ENCODE measurements around the gene RINT1. TPM values are rescaled to one million over a fixed set of nuclear protein-coding genes. Genes with fewer than 3 reads are reported as not detected.

Gene RINT1
- total and polyA plus RNA-seq, 2 of the 13 experiments (the other 11 are each of a cell fraction or from before 2014, with no cell fraction given), result 14.7 to 19.3 TPM

DNA sequence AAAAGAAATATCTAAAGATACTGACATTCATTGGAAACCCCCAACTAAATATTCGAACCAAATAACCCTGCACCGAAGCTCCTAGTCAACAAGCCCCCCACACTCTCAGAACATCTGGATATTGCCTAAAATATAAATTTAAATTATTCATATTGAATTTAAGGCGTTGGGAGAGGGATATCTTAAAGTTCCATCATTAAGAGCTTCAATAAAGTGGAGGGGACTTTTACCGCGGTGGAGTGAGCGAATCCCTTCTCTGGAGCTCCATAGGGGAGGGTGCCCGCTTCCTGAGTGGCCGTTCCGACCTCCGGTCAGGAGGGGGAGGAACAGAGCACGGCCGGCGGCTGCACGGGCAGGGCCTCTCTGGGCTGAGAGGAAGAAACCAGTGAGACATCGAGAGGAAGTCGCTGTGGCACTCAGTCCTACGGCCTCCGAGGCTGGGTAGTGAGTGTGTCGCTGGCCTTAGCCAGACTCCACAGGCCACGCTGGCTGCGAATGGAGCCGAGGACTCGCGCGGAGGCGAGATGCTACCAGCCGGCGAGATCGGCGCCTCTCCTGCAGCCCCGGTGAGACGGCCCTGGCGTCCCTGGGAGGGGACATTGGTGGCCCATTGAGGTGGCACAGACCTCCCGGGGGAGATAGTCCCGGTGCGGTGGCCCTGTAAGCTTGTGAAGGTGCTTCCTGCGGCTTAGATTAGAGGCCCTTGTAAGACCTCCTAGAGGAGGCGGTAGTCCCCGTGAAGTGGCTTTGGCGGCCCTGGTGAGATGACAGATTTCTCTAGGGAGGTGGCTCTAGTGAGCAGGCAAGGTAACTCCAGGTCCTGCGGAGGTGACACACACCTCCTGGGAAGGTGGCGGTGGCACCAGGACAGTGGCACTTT, at the start of gene RINT1 (continued):
- no peak; the same call in 1 of the 2 replicates for TF ChIP-seq ZNF546 (CRISPR knock-in tag; conservative IDR thresholded peaks at IDR 0.05)
- TF ChIP-seq U2AF1 (optimal IDR thresholded peaks at IDR 0.05; ENCODE audit: low read depth, low read length), result peak; percentile 88
- no peak for TF ChIP-seq ZNF484 (CRISPR knock-in tag; IDR thresholded peaks at IDR 0.05; ENCODE audit: borderline replicate concordance, low read depth)
- no peak for TF ChIP-seq ISX (CRISPR knock-in tag; conservative IDR thresholded peaks at IDR 0.05)
- TF ChIP-seq AHR (CRISPR knock-in tag; IDR thresholded peaks at IDR 0.05), result peak; percentile 58; the same call in 1 of the 2 replicates
- TF ChIP-seq ZNF562 (CRISPR knock-in tag; IDR thresholded peaks at IDR 0.05; ENCODE audit: borderline replicate concordance), result no peak
- TF ChIP-seq HOXD1 (CRISPR knock-in tag; IDR thresholded peaks at IDR 0.05), result no peak
- TF ChIP-seq, protein P1, sequence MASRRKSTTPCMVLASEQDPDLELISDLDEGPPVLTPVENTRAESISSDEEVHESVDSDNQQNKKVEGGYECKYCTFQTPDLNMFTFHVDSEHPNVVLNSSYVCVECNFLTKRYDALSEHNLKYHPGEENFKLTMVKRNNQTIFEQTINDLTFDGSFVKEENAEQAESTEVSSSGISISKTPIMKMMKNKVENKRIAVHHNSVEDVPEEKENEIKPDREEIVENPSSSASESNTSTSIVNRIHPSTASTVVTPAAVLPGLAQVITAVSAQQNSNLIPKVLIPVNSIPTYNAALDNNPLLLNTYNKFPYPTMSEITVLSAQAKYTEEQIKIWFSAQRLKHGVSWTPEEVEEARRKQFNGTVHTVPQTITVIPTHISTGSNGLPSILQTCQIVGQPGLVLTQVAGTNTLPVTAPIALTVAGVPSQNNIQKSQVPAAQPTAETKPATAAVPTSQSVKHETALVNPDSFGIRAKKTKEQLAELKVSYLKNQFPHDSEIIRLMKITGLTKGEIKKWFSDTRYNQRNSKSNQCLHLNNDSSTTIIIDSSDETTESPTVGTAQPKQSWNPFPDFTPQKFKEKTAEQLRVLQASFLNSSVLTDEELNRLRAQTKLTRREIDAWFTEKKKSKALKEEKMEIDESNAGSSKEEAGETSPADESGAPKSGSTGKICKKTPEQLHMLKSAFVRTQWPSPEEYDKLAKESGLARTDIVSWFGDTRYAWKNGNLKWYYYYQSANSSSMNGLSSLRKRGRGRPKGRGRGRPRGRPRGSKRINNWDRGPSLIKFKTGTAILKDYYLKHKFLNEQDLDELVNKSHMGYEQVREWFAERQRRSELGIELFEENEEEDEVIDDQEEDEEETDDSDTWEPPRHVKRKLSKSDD (CRISPR knock-in tag; IDR thresholded peaks at IDR 0.05; ENCODE audit: low read depth), result no peak
- TF ChIP-seq, protein P2, sequence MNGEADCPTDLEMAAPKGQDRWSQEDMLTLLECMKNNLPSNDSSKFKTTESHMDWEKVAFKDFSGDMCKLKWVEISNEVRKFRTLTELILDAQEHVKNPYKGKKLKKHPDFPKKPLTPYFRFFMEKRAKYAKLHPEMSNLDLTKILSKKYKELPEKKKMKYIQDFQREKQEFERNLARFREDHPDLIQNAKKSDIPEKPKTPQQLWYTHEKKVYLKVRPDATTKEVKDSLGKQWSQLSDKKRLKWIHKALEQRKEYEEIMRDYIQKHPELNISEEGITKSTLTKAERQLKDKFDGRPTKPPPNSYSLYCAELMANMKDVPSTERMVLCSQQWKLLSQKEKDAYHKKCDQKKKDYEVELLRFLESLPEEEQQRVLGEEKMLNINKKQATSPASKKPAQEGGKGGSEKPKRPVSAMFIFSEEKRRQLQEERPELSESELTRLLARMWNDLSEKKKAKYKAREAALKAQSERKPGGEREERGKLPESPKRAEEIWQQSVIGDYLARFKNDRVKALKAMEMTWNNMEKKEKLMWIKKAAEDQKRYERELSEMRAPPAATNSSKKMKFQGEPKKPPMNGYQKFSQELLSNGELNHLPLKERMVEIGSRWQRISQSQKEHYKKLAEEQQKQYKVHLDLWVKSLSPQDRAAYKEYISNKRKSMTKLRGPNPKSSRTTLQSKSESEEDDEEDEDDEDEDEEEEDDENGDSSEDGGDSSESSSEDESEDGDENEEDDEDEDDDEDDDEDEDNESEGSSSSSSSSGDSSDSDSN (CRISPR knock-in tag; IDR thresholded peaks at IDR 0.05), result peak; percentile 88
- TF ChIP-seq, protein P3, sequence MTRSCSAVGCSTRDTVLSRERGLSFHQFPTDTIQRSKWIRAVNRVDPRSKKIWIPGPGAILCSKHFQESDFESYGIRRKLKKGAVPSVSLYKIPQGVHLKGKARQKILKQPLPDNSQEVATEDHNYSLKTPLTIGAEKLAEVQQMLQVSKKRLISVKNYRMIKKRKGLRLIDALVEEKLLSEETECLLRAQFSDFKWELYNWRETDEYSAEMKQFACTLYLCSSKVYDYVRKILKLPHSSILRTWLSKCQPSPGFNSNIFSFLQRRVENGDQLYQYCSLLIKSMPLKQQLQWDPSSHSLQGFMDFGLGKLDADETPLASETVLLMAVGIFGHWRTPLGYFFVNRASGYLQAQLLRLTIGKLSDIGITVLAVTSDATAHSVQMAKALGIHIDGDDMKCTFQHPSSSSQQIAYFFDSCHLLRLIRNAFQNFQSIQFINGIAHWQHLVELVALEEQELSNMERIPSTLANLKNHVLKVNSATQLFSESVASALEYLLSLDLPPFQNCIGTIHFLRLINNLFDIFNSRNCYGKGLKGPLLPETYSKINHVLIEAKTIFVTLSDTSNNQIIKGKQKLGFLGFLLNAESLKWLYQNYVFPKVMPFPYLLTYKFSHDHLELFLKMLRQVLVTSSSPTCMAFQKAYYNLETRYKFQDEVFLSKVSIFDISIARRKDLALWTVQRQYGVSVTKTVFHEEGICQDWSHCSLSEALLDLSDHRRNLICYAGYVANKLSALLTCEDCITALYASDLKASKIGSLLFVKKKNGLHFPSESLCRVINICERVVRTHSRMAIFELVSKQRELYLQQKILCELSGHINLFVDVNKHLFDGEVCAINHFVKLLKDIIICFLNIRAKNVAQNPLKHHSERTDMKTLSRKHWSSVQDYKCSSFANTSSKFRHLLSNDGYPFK (CRISPR knock-in tag; IDR thresholded peaks at IDR 0.05; ENCODE audit: borderline replicate concordance), result peak; percentile 85; the same call in 1 of the 2 replicates
- TF ChIP-seq SIX4 (CRISPR knock-in tag; IDR thresholded peaks at IDR 0.05), result no peak
- TF ChIP-seq, protein P4, sequence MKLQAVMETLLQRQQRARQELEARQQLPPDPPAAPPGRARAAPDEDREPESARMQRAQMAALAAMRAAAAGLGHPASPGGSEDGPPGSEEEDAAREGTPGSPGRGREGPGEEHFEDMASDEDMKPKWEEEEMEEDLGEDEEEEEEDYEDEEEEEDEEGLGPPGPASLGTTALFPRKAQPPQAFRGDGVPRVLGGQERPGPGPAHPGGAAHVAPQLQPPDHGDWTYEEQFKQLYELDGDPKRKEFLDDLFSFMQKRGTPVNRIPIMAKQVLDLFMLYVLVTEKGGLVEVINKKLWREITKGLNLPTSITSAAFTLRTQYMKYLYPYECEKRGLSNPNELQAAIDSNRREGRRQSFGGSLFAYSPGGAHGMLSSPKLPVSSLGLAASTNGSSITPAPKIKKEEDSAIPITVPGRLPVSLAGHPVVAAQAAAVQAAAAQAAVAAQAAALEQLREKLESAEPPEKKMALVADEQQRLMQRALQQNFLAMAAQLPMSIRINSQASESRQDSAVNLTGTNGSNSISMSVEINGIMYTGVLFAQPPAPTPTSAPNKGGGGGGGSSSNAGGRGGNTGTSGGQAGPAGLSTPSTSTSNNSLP (IDR thresholded peaks at IDR 0.05; ENCODE audit: low read depth, low read length), result peak; percentile 54; the same call in 1 of the 2 replicates
- peak; percentile 61 for TF ChIP-seq FOSL2 (CRISPR knock-in tag; IDR thresholded peaks at IDR 0.05)
- TF ChIP-seq ZNF331 (CRISPR knock-in tag; IDR thresholded peaks at IDR 0.05), result peak; percentile 93
- TF ChIP-seq PCBP2 (optimal IDR thresholded peaks at IDR 0.05; ENCODE audit: low read depth, low read length, poor library complexity, severe bottlenecking), result no peak
- TF ChIP-seq, protein P5, sequence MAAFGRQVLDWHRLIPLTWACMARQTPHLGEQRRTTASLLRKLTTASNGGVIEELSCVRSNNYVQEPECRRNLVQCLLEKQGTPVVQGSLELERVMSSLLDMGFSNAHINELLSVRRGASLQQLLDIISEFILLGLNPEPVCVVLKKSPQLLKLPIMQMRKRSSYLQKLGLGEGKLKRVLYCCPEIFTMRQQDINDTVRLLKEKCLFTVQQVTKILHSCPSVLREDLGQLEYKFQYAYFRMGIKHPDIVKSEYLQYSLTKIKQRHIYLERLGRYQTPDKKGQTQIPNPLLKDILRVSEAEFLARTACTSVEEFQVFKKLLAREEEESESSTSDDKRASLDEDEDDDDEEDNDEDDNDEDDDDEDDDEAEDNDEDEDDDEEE (CRISPR knock-in tag; IDR thresholded peaks at IDR 0.05), result no peak
- TF ChIP-seq ZNF335 (CRISPR knock-in tag; IDR thresholded peaks at IDR 0.05), result peak; percentile 81
- no peak for TF ChIP-seq ZNF251 (CRISPR knock-in tag; IDR thresholded peaks at IDR 0.05)
